ENCODE results near the gene LGALSL. TPM values are rescaled to one million over a fixed set of nuclear protein-coding genes. Genes with fewer than 3 reads are reported as not detected.
A peak's percentile ranks its signal among the peaks of the same experiment; 100 is the strongest.

Gene LGALSL
- total and polyA plus RNA-seq, 2 donors (not counting 1 experiment from before 2014, with no cell fraction given) = 0.40 to 1.8 TPM

DNA sequence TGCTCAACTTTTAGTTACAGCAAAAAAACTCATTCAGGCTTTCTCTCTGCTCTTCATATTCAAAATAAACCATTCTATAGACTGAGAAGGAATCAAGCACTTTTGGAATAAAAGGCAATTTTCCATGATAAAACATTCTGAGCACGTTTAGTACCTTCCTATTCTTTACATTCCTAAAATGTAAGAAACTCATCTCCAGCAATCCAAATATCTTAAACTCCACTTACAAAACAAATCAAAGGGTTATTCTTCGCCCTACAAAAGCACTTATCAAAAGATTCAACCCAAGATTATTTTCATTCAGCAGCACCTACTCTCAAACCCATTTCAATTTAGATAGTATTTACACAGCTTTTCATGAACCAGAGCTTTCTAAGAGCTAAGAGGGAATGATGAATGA, 2.9 kb upstream of the LGALSL start:
- Mint-ChIP-seq H3K9me3 (ENCODE audit: insufficient read depth) (no peaks in the 10 kb centered on the region), H3K4me1 (peaks cover 12% of the 10 kb centered on the region), H3K27ac (no peak overlapping the region), H3K4me3 (no peak overlapping the region), H3K27me3 (no peaks in the 10 kb centered on the region)
- DNase-seq = no peak
- intact Hi-C loops (cut with micrococcal nuclease) = no loop called here
- 93% methylated on average over 2 of the region's 2 CpGs for WGBS (ENCODE audit: insufficient coverage)
- H3K36me3 ChIP-seq (replicated peaks in 1 of 2; ENCODE audit: control extremely low read depth in 1 of 2, control insufficient read depth in 1 of 2, extremely low read depth in 1 of 2, insufficient read depth in 2 of 2, low read length in 1 of 2) = no peaks in the 10 kb centered on the region
- no peak for ATAC-seq (ENCODE audit: low read depth)
- TF ChIP-seq EZH2 (IDR thresholded peaks at IDR 0.05; ENCODE audit: borderline replicate concordance, insufficient read depth, low read depth, low read length, poor library complexity, severe bottlenecking) = no peak
- TF ChIP-seq, protein P1, sequence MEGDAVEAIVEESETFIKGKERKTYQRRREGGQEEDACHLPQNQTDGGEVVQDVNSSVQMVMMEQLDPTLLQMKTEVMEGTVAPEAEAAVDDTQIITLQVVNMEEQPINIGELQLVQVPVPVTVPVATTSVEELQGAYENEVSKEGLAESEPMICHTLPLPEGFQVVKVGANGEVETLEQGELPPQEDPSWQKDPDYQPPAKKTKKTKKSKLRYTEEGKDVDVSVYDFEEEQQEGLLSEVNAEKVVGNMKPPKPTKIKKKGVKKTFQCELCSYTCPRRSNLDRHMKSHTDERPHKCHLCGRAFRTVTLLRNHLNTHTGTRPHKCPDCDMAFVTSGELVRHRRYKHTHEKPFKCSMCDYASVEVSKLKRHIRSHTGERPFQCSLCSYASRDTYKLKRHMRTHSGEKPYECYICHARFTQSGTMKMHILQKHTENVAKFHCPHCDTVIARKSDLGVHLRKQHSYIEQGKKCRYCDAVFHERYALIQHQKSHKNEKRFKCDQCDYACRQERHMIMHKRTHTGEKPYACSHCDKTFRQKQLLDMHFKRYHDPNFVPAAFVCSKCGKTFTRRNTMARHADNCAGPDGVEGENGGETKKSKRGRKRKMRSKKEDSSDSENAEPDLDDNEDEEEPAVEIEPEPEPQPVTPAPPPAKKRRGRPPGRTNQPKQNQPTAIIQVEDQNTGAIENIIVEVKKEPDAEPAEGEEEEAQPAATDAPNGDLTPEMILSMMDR (IDR thresholded peaks at IDR 0.05) = no peak
- POLR2A ChIA-PET = no interaction called here
- H2AFZ ChIP-seq (ENCODE audit: insufficient read depth, low read depth, low read length, poor library complexity, severe bottlenecking) = no peak overlapping the region
- H4K20me1 ChIP-seq (ENCODE audit: control insufficient read depth, insufficient read depth, low read length, poor library complexity, severe bottlenecking) = no peaks in the 10 kb centered on the region
- no peak overlapping the region for H3K9ac ChIP-seq (ENCODE audit: low read length)
- peaks cover 5 to 12% of the 10 kb centered on the region in 2 donors for H3K4me1 ChIP-seq (ENCODE audit: control insufficient read depth in 2 of 2, insufficient read depth in 2 of 2, low read length in 2 of 2)
- H3K4me2 ChIP-seq (replicated peaks; ENCODE audit: low read depth, low read length, poor library complexity, severe bottlenecking) = no peak overlapping the region
- peaks cover 0 to 1% (median 0%) of the 10 kb centered on the region in 3 donors for H3K9me3 ChIP-seq (ENCODE audit: control extremely low read depth in 1 of 3, control insufficient read depth in 2 of 3, insufficient read depth in 1 of 3, low read length in 2 of 3)
- H3K27ac ChIP-seq (ENCODE audit: low read length in 2 of 2) = no peak overlapping the region
- H3K4me3 ChIP-seq (ENCODE audit: control extremely low read depth in 1 of 5, extremely low read depth in 1 of 5, insufficient read depth in 1 of 5, low read depth in 2 of 5, low read length in 4 of 5) = no peak overlapping the region
- no peaks in the 10 kb centered on the region for H3K79me2 ChIP-seq (ENCODE audit: control insufficient read depth, insufficient read depth, low read length)
- H3K27me3 ChIP-seq (replicated peaks in 1 of 4; ENCODE audit: control extremely low read depth in 1 of 4, control insufficient read depth in 3 of 4, insufficient read depth in 4 of 4, low read length in 3 of 4) = no peaks in the 10 kb centered on the region
- CTCF ChIA-PET = no interaction called here

GRCh38 chr2:64454386-64455332, 697 bp downstream of the LGALSL start:
- Histone ChIP-seq H3K36me3 (replicated peaks in 1 of 2; ENCODE audit: control extremely low read depth in 1 of 2, control insufficient read depth in 1 of 2, extremely low read depth in 1 of 2, insufficient read depth in 2 of 2, low read length in 1 of 2) (no peaks in the 10 kb centered on the region), H3K9me3 (ENCODE audit: control extremely low read depth in 1 of 3, control insufficient read depth in 2 of 3, insufficient read depth in 1 of 3, low read length in 2 of 3) (no peaks in the 10 kb centered on the region), H3K9ac (ENCODE audit: low read length) (peak overlapping the region; percentile 68), H3K4me3 (ENCODE audit: control extremely low read depth in 1 of 5, extremely low read depth in 1 of 5, insufficient read depth in 1 of 5, low read depth in 2 of 5, low read length in 4 of 5) (peak overlapping the region in 4 of 5 experiments; percentile 38 to 71 (median 68)), H3K4me1 (ENCODE audit: control insufficient read depth in 2 of 2, insufficient read depth in 2 of 2, low read length in 2 of 2) (peaks cover 5 to 12% of the 10 kb centered on the region in 2 donors), H3K4me2 (replicated peaks; ENCODE audit: low read depth, low read length, poor library complexity, severe bottlenecking) (peak overlapping the region; percentile 94), H4K20me1 (ENCODE audit: control insufficient read depth, insufficient read depth, low read length, poor library complexity, severe bottlenecking) (no peaks in the 10 kb centered on the region), H3K79me2 (ENCODE audit: control insufficient read depth, insufficient read depth, low read length) (no peaks in the 10 kb centered on the region), H3K27me3 (replicated peaks in 1 of 4; ENCODE audit: control extremely low read depth in 1 of 4, control insufficient read depth in 3 of 4, insufficient read depth in 4 of 4, low read length in 3 of 4) (no peaks in the 10 kb centered on the region), H2AFZ (ENCODE audit: insufficient read depth, low read depth, low read length, poor library complexity, severe bottlenecking) (peak overlapping the region; percentile 80), H3K27ac (ENCODE audit: low read length in 2 of 2) (no peak overlapping the region)
- intact Hi-C loops (cut with micrococcal nuclease) = no loop called here
- WGBS (ENCODE audit: insufficient coverage) = 9% methylated on average over 91 of the region's 103 CpGs
- TF ChIP-seq, protein P1 (IDR thresholded peaks at IDR 0.05) = no peak
- no peak for TF ChIP-seq EZH2 (IDR thresholded peaks at IDR 0.05; ENCODE audit: borderline replicate concordance, insufficient read depth, low read depth, low read length, poor library complexity, severe bottlenecking)
- CTCF ChIA-PET = interaction anchor here (0.6 to 1.3 kb wide), 2 partner anchors 10 to 1187 kb away, joined by 3 to 4 read pairs; no protein-coding TSS in a partner anchor
- Mint-ChIP-seq H3K4me3 (peak overlapping the region; percentile 87), H3K27ac (peak overlapping the region; percentile 56), H3K27me3 (no peaks in the 10 kb centered on the region), H3K4me1 (peaks cover 12% of the 10 kb centered on the region), H3K9me3 (ENCODE audit: insufficient read depth) (no peaks in the 10 kb centered on the region)
- ATAC-seq (ENCODE audit: low read depth) (peak; percentile 59), DNase-seq (peak; percentile 78)
- POLR2A ChIA-PET = no interaction called here
